HAP-1 (cell line): ENCODE measurements around the gene CAP2.
"Not testable (repeated sequence)": the region's sequence is repeated elsewhere in the genome, so short reads cannot be mapped to it uniquely, and the experiment has no call there.

Experiments used
- DNase-seq, 2 experiments: peaks; one replicate each; pipeline ENCODE4 v3.0.0-alpha.2; 2016 to 2020; ENCODE audit warnings: low spot score in 2 of 2
- H3K27me3 ChIP-seq: fragments of 250-450 bp; sonication (Bioruptor Pico); 2 replicates; pipeline ENCODE4 v1.5.1; 2020; ENCODE audit warnings: low read depth, mild to moderate bottlenecking, moderate library complexity
- H3K36me3 ChIP-seq: fragments of 250-450 bp; sonication (Bioruptor Pico); replicated peaks from 2 replicates; pipeline ENCODE4 v1.5.1; 2020; ENCODE audit warnings: mild to moderate bottlenecking
- H3K4me1 ChIP-seq: fragments of 250-450 bp; sonication (Bioruptor Pico); 2 replicates; pipeline ENCODE4 v1.5.1; 2020; ENCODE audit warnings: mild to moderate bottlenecking
- H3K4me3 ChIP-seq: fragments of 250-450 bp; sonication (Bioruptor Pico); 2 replicates; pipeline ENCODE4 v1.5.1; 2020; ENCODE audit warnings: mild to moderate bottlenecking, moderate library complexity
- H3K9me3 ChIP-seq: fragments of 250-450 bp; sonication (Bioruptor Pico); 2 replicates; pipeline ENCODE4 v1.5.1; 2020; ENCODE audit warnings: mild to moderate bottlenecking, moderate library complexity
- in situ Hi-C: fragments of 300-500 bp; cut with MboI; formaldehyde crosslinking; loops from 3 replicates; pipeline ENCODE4 v1.14.3; 2020; ENCODE audit warnings: low sequenced_read_pairs, inconsistent platforms, mixed read lengths

Gene CAP2

DNA sequence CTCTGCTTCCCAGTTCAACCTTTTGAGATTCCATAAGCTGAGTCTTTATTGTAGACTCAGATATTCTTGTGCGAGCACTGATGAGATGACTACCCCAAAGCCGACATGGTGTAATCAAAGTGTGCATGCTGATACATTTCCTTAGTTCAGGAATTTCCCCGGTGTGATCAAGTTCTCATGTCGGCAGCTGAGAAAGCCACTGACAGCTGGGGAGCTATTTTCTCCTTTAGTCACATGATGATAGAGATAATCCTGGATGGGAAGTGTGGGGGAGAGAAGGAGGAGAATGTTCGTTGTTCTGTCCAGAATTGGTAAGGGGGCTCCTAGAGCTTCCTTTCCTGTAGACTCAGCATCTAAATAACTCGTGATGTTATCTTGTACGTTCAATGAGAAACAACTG is 7.7 kb upstream of the CAP2 start:
- no peak for DNase-seq
- H3K9me3 ChIP-seq = peaks cover 3% of the 10 kb centered on the region; the same call in 1 of the 2 replicates
- no peaks in the 10 kb centered on the region for H3K36me3 ChIP-seq
- no peaks in the 10 kb centered on the region for H3K27me3 ChIP-seq
- H3K4me3 ChIP-seq = no peak overlapping the region
- H3K4me1 ChIP-seq = peaks cover 5% of the 10 kb centered on the region
- in situ Hi-C loops = no loop called here

DNA sequence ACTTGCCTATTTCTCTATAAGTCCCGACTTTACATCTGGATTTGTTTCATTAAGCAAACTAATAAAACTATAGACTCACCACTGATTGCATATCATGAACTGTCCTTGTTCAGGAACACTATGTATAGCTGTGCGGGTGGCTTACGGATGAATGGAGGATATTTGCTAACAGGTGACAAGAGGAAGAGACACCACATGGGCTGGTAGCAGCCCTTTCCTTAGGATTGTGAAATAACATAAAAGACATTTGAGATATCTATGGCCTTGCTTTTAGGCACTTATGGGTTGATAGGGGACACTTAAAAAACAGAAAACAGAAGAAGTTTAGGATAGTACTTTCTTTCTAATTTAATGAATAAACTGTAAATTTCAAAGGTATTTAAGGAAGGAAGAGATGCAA is 5.0 kb upstream of the CAP2 start:
- in situ Hi-C loops = no loop called here
- Histone ChIP-seq H3K4me3 (no peak overlapping the region), H3K4me1 (peaks cover 11% of the 10 kb centered on the region), H3K36me3 (no peaks in the 10 kb centered on the region), H3K9me3 (peaks cover 3% of the 10 kb centered on the region; the same call in 1 of the 2 replicates), H3K27me3 (no peaks in the 10 kb centered on the region)
- no peak for DNase-seq

DNA sequence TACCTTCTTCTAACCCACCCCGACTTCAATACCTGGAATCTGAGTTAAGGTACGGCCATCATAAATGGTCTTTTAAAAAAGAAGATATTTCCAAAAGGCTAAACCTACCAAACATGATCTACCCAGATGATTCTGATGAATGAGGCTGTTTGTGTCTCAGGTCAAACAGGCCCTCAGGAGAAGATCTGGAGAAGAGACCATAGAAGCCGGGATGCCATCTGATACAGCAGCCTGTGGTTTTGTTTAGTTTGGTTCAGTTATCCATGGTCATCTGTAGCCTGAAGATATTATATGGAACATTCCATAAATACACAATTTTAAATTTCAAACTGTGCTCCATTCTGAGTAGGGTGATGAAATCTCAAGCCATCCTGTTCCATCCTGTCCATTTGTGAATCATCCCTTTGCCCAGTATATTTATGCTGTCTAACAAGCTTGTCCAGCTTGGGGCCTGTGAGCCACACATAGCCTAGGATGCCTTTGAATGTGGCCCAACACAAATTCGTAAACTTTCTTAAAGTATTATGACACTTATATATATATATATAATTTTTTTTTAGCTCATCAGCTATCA is 4.0 kb upstream of the CAP2 start:
- Histone ChIP-seq H3K27me3 (no peaks in the 10 kb centered on the region), H3K4me3 (no peak overlapping the region), H3K36me3 (no peaks in the 10 kb centered on the region), H3K4me1 (peaks cover 11% of the 10 kb centered on the region), H3K9me3 (peaks cover 3% of the 10 kb centered on the region; the same call in 1 of the 2 replicates)
- in situ Hi-C loops = no loop called here
- DNase-seq = no peak

DNA sequence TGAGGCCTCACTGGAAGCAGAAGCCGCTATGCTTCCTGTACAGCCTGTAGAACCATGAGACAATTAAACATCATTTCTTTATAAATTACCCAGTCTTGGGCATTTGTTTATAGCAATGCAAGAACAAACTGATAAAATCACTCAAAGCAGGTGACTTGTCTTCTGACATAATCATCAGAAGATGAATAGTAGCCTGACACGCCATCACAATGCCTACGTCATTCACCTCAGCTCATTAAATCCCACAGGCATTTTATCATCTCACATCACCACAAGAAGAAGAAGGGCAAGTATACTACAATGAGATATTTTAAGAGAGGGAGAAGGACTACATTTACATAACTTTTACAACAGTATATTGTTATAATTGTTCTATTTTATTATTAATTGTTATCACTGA is 3.1 kb upstream of the CAP2 start:
- H3K4me3 ChIP-seq = no peak overlapping the region
- H3K9me3 ChIP-seq = peaks cover 3% of the 10 kb centered on the region; the same call in 1 of the 2 replicates
- DNase-seq = no peak
- in situ Hi-C loops = no loop called here
- peaks cover 19% of the 10 kb centered on the region for H3K4me1 ChIP-seq
- no peaks in the 10 kb centered on the region for H3K36me3 ChIP-seq
- no peaks in the 10 kb centered on the region for H3K27me3 ChIP-seq

DNA sequence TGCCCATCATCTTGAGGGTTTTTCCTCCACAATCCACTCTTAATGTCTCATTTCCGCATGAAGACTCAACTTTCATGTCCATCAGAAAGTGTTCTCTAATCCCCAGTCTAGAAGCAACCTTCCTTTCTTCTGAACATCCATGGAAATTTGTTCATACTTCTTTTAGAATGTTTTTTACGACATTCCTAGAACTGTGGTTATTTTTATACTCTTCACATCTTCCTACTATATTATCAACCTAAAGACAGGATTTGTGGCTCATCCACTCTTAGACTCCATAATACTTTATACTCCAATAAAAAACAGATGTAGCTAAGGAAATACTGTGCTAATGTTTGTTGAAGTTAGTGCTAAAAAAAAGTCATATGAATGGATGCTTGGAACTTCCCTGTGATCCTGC is 1.4 kb upstream of the CAP2 start:
- in situ Hi-C loops = no loop called here
- Histone ChIP-seq H3K36me3 (no peaks in the 10 kb centered on the region; the same call in 1 of the 2 replicates), H3K4me1 (peaks cover 15% of the 10 kb centered on the region), H3K9me3 (no peaks in the 10 kb centered on the region), H3K4me3 (no peak overlapping the region), H3K27me3 (no peaks in the 10 kb centered on the region)
- DNase-seq = no peak

DNA sequence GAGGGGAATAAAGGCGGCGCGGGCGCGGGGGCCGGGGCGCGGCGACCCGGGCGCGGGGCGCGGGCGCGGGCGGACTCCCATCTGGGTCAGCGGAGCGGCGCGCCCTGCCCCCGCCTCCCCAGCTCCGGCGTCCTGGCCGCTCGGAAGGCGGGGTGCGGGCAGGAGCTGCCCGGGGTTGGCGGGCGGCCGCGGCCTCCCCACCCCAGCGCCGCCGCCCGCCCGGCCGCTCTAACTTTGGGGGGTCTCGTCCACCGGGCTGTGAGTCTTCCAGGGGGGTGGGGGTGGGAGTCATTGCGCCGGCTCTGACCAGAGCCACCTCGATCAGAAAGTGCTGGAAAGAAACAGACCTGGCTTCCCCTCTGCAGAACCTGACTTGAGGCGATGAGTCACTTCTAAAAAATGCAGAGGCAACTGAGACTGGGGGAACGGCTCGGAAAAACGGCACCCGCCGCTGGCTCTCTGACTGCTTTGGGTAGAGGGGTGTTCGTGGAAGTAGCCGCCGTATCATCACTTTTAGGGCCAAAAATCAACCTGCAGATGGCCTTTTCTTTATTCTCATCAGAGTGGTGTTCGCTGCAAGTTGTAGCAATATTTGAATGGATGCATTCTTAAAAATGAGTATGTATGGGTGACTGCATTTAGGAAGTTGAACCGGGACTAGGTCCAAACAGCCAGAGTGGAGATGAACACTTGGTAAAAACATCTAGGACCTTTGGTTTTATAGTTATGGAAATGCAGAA is 667 bp downstream of the CAP2 start:
- no peaks in the 10 kb centered on the region for H3K9me3 ChIP-seq
- peaks cover 15% of the 10 kb centered on the region for H3K4me1 ChIP-seq
- no peaks in the 10 kb centered on the region for H3K27me3 ChIP-seq
- peak; percentile 67 to 76 for DNase-seq
- H3K36me3 ChIP-seq = no peaks in the 10 kb centered on the region; the same call in 1 of the 2 replicates
- in situ Hi-C loops = no loop called here
- peak overlapping the region; percentile 49 for H3K4me3 ChIP-seq

DNA sequence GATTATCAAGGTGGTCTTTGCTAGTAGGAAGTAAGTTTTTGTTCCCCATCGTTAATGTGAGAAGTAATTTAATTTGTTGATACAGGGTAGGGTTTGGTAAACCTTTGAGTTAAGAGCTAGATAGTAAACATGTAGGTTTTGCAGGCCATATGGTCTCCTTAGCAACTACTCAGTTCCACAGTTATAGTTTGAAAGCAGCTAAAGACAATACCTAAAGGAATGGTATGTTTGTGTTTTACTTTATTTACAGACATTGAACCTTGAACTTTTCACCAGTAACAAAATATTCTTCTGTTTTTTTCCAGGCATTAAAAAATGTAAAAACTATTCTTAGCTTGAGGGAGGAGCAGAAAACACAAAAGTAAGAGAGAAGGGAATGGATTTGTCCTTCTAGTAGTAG is 1.7 kb downstream of the CAP2 start:
- no peak for DNase-seq
- H3K36me3 ChIP-seq = no peaks in the 10 kb centered on the region; the same call in 1 of the 2 replicates
- no peaks in the 10 kb centered on the region for H3K27me3 ChIP-seq
- H3K9me3 ChIP-seq = no peaks in the 10 kb centered on the region
- in situ Hi-C loops = no loop called here
- no peak overlapping the region for H3K4me3 ChIP-seq
- peaks cover 15% of the 10 kb centered on the region for H3K4me1 ChIP-seq

DNA sequence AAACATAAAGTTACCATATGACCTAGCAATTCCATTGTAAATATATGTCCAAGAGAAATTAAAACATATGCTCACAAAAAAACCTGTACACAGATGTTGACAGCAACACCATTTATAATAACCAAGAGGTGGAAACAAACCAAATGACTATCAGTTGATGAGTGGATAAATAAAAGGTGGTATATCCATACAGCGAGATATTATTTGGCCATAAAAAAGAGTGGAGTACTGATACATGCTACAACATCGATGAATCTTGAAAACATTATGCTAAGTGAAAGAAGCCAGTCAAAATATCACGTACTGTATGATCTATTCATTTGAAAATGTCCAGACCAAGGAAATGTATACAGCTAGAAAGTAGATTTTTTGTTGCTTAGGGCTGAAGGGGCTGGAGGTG is 2.9 kb downstream of the CAP2 start:
- in situ Hi-C loops = no loop called here
- no peak overlapping the region for H3K4me3 ChIP-seq
- DNase-seq = no peak
- H3K27me3 ChIP-seq = no peaks in the 10 kb centered on the region
- no peaks in the 10 kb centered on the region for H3K9me3 ChIP-seq
- peaks cover 15% of the 10 kb centered on the region for H3K4me1 ChIP-seq
- H3K36me3 ChIP-seq = no peaks in the 10 kb centered on the region; the same call in 1 of the 2 replicates

DNA sequence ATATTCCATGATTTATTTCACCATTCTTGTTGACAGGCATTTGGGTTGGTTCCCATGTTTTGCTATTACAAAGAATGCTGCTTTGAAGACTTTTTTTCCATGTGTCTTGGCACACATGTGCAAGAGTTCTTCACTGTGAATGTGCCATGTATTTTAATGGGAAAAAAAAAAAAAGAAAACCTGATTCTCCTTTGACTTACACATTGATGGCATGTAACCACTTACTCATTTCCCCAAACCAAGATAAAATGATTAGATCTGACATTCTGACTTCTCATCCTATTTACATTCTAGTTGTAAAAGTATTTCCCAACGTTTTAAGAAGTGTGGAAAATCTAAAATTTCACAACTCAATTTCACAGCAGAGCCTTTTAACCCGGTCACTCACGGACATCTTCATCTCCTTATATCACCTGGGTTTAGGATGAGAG is 4.4 kb downstream of the CAP2 start:
- no peak for DNase-seq

DNA sequence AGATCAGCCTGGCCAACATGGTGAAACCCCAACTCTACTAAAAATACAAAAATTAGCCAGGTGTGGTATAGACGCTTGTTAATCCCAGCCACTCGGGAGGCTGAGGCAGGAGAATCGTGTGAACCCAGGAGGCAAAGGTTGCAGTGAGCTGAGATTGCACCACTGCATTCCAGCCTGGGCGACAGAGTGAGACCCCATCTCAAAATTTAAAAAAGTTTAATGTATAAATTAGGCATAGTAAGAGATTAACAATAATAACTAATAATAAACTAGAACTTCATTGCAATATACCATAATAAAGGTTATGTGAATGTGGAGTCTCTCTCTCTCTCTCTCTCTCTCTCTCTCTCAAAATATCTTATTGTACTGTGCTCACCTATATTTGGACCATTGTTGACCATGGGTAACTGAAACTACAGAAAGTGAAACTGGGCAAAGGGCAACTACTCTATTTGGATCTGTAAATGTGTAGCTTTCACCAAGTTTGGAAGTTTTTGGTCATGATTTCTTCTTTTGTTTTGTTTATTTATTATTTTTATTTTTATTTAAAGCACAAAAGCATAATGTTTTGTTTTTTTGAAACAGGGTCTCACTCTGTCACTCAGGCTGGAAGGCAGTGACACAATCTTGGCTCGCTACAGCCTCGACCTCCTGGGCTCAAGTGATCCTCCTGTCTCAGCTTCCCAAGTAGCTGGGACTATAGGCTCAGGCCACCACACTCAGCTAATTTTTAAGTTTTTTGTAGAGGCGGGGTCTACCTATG is 12.0 kb downstream of the CAP2 start:
- H3K4me3 ChIP-seq, DNase-seq, H3K27me3 ChIP-seq, H3K9me3 ChIP-seq, H3K36me3 ChIP-seq, in situ Hi-C loops, H3K4me1 ChIP-seq: not testable (repeated sequence)

More for the DNA sequence above, 4.4 kb downstream of the CAP2 start:
- no peaks in the 10 kb centered on the region; the same call in 1 of the 2 replicates for H3K36me3 ChIP-seq
- in situ Hi-C loops = no loop called here
- H3K9me3 ChIP-seq = no peaks in the 10 kb centered on the region
- H3K27me3 ChIP-seq = no peaks in the 10 kb centered on the region
- H3K4me1 ChIP-seq = peaks cover 13% of the 10 kb centered on the region
- H3K4me3 ChIP-seq = no peak overlapping the region

DNA sequence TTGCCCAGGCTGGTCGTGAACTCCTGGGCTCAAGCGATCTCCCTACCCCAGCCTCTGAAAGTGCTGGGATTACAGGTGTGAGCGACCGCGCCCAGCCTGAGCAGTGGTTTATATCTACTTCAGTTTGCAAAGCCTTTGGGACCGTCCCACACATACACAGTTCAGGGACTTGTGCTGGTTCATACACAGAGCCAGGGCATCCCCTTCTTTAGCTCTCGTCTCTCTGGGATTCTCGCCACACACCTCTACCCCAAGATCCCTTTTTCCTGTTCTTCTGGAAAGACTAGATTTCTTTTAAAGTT is 12.5 kb downstream of the CAP2 start:
- in situ Hi-C loops = no loop called here
- DNase-seq = no peak
- Histone ChIP-seq H3K36me3 (no peaks in the 10 kb centered on the region), H3K4me3 (no peak overlapping the region), H3K27me3 (no peaks in the 10 kb centered on the region), H3K4me1 (no peaks in the 10 kb centered on the region), H3K9me3 (peaks cover 3% of the 10 kb centered on the region; the same call in 1 of the 2 replicates)

DNA sequence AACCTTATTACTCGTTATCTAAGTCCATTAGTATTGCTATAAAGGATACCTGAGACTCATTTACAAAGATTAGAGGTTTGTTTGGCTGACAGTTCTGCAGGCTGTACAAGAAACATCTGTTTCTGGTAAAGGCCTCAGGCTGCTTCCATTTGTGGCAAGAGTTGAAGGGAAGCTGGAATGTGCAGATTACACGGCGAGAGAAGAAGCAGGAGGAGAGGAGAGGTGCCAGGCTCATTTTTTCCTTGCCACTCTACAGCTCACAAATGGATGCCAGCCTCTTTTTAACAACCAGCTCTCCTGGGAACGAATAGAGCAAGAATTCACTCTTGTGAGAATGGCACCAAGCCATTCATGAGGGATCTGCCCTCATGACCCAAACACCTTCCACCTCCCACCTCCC is 14.7 kb downstream of the CAP2 start:
- peaks cover 3% of the 10 kb centered on the region; the same call in 1 of the 2 replicates for H3K9me3 ChIP-seq

DNA sequence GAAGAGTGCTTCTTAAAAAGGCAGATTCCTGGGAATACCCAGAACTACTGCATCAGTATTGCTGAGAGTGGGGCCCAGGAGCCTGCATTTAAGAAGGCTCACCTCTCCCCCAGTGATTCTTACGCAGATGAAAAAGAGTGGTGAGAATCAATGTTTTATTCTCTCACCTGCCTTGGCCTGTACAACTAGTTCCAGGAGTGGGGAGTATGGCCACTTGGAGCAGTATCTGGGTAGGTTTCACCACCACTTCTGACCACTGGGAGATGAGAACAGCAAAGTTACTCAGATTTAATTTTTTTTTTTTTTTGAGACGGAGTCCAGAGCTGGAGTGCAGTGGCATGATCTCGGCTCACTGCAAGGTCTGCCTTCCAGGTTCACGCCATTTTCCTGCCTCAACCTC is 16.9 kb downstream of the CAP2 start:
- no peak for DNase-seq
- H3K4me3 ChIP-seq = no peak overlapping the region
- 0 out of 2 replicates have a peak, but pooled peaks cover 2% of the 10 kb centered on the region for H3K4me1 ChIP-seq
- H3K9me3 ChIP-seq = peaks cover 3% of the 10 kb centered on the region; the same call in 1 of the 2 replicates
- H3K36me3 ChIP-seq = no peaks in the 10 kb centered on the region
- no peaks in the 10 kb centered on the region for H3K27me3 ChIP-seq
- in situ Hi-C loops = no loop called here

More for the DNA sequence above, 14.7 kb downstream of the CAP2 start:
- in situ Hi-C loops = no loop called here
- Histone ChIP-seq H3K4me1 (no peaks in the 10 kb centered on the region), H3K27me3 (no peaks in the 10 kb centered on the region), H3K4me3 (no peak overlapping the region), H3K36me3 (no peaks in the 10 kb centered on the region)
- DNase-seq = no peak

DNA sequence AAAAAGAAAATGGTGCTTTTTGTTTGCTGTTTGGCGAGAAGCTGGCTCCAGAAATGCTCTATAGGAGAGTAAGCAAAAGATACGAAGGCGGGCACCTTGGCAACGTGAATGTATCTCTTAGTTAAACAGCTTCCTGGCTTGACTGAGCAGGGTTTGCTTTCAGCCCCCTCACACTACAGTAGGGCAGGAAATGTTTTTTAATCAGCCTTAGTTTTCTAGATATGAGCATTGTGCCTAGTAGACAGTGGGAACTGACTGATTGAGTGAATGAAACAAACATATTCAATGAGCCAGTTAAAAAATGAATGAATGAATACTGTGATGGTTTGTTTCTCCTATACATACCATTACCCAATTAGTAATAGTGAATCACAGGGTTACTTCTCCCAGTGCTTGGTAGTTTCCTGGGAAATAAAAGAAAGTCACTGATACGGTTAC is 19.9 kb downstream of the CAP2 start:
- H3K36me3 ChIP-seq = no peaks in the 10 kb centered on the region
- no peak overlapping the region for H3K4me3 ChIP-seq
- no peaks in the 10 kb centered on the region for H3K27me3 ChIP-seq
- peaks cover 3% of the 10 kb centered on the region; the same call in 1 of the 2 replicates for H3K9me3 ChIP-seq
- DNase-seq = no peak
- in situ Hi-C loops = no loop called here
- H3K4me1 ChIP-seq = peaks cover 9% of the 10 kb centered on the region; the same call in 1 of the 2 replicates
